ENCODE data around the gene PPP3CA. TPM values are rescaled to one million over a fixed set of nuclear protein-coding genes. Genes with fewer than 3 reads are reported as not detected.
A peak's percentile ranks its signal among the peaks of the same experiment; 100 is the strongest.

PPP3CA gene
- total RNA-seq, 2 experiments from 2014 or later = 12.9 to 13.8 TPM

GRCh38 chr4:101018836-101019235 lies 328.5 kb downstream of the PPP3CA start:
- TF ChIP-seq CTCF (IDR thresholded peaks at IDR 0.05) = no peak
- DNase-seq (peak in 3 of 14 experiments; percentile 39 to 68 (median 51)), ATAC-seq (ENCODE audit: poor library complexity) (no peak)
- H3K36me3 ChIP-seq (ENCODE audit: insufficient read depth, low read length) = no peaks in the 10 kb centered on the region
- intact Hi-C loops (cut with DNase I, micrococcal nuclease) = no loop called here
- H3K4me3 ChIP-seq (ENCODE audit: low read length) = no peak overlapping the region
- H3K36me3 Mint-ChIP-seq (ENCODE audit: low read depth) = no peaks in the 10 kb centered on the region
- H3K4me3 Mint-ChIP-seq = no peak overlapping the region
- no peaks in the 10 kb centered on the region for H3K27me3 Mint-ChIP-seq
- H3K27me3 ChIP-seq (ENCODE audit: control insufficient read depth in 1 of 2, insufficient read depth in 2 of 2, low read length in 2 of 2) = no peaks in the 10 kb centered on the region
- H3K9me3 ChIP-seq (ENCODE audit: control insufficient read depth in 1 of 2, insufficient read depth in 1 of 2, low read length in 2 of 2) = no peaks in the 10 kb centered on the region
- ChIA-PET POLR2A (interaction anchor here (1.1 to 2.4 kb wide), 4 partner anchors 16 to 328 kb away, joined by 3 to 15 read pairs (median 4); partner anchors contain the start of gene PPP3CA), CTCF (no interaction called here)
- peaks cover 39% of the 10 kb centered on the region for H3K4me1 ChIP-seq (ENCODE audit: insufficient read depth, low read length)
- peaks cover 35% of the 10 kb centered on the region for H3K4me1 Mint-ChIP-seq (ENCODE audit: low read depth)
- peak overlapping the region; percentile 76 for H3K27ac Mint-ChIP-seq
- no peaks in the 10 kb centered on the region for H3K9me3 Mint-ChIP-seq
- H3K27ac ChIP-seq (ENCODE audit: low read depth in 1 of 2, low read length in 2 of 2) = peak overlapping the region in 1 of 2 donors; percentile 22

- no peaks in the 10 kb centered on the region for H3K9me3 ChIP-seq (ENCODE audit: control insufficient read depth in 1 of 2, insufficient read depth in 1 of 2, low read length in 2 of 2)
- Mint-ChIP-seq H3K27me3 (no peaks in the 10 kb centered on the region), H3K9me3 (no peaks in the 10 kb centered on the region), H3K36me3 (ENCODE audit: low read depth) (no peaks in the 10 kb centered on the region), H3K4me3 (no peak overlapping the region), H3K27ac (no peak overlapping the region), H3K4me1 (ENCODE audit: low read depth) (peaks cover 16% of the 10 kb centered on the region)
- H3K27ac ChIP-seq (ENCODE audit: low read depth in 1 of 2, low read length in 2 of 2) = no peak overlapping the region
- no peak overlapping the region for H3K4me3 ChIP-seq (ENCODE audit: low read length)
- H3K27me3 ChIP-seq (ENCODE audit: control insufficient read depth in 1 of 2, insufficient read depth in 2 of 2, low read length in 2 of 2) = no peaks in the 10 kb centered on the region
- no peak for ATAC-seq (ENCODE audit: poor library complexity)
- ChIA-PET POLR2A (no interaction called here), CTCF (no interaction called here)
- H3K4me1 ChIP-seq (ENCODE audit: insufficient read depth, low read length) = peaks cover 26% of the 10 kb centered on the region
- no peaks in the 10 kb centered on the region for H3K36me3 ChIP-seq (ENCODE audit: insufficient read depth, low read length)
- DNase-seq = no peak
- no peak for TF ChIP-seq CTCF (IDR thresholded peaks at IDR 0.05)
- intact Hi-C loops (cut with DNase I, micrococcal nuclease) = no loop called here
Observed at GRCh38 chr4:101014417-101014816, 332.9 kb downstream of the PPP3CA start.

GRCh38 chr4:101010987-101011386 lies 336.3 kb downstream of the PPP3CA start:
- H3K27ac Mint-ChIP-seq = no peak overlapping the region
- H3K36me3 Mint-ChIP-seq (ENCODE audit: low read depth) = no peaks in the 10 kb centered on the region
- no peaks in the 10 kb centered on the region for H3K27me3 Mint-ChIP-seq
- no peak for TF ChIP-seq CTCF (IDR thresholded peaks at IDR 0.05)
- ChIA-PET POLR2A (no interaction called here), CTCF (interaction anchor here (0.8 kb wide), 1 partner anchor 201 kb away, joined by 3 read pairs; no protein-coding TSS in a partner anchor)
- peaks cover under 1% of the 10 kb centered on the region for H3K4me1 Mint-ChIP-seq (ENCODE audit: low read depth)
- Histone ChIP-seq H3K9me3 (ENCODE audit: control insufficient read depth in 1 of 2, insufficient read depth in 1 of 2, low read length in 2 of 2) (peaks cover 0 to 1% of the 10 kb centered on the region in 2 experiments), H3K27ac (ENCODE audit: low read depth in 1 of 2, low read length in 2 of 2) (no peak overlapping the region), H3K4me3 (ENCODE audit: low read length) (no peak overlapping the region), H3K36me3 (ENCODE audit: insufficient read depth, low read length) (no peaks in the 10 kb centered on the region), H3K4me1 (ENCODE audit: insufficient read depth, low read length) (peaks cover 9% of the 10 kb centered on the region), H3K27me3 (ENCODE audit: control insufficient read depth in 1 of 2, insufficient read depth in 2 of 2, low read length in 2 of 2) (no peaks in the 10 kb centered on the region)
- ATAC-seq (ENCODE audit: poor library complexity) = no peak
- no peak overlapping the region for H3K4me3 Mint-ChIP-seq
- no peaks in the 10 kb centered on the region for H3K9me3 Mint-ChIP-seq
- intact Hi-C loops (cut with DNase I, micrococcal nuclease) = no loop called here
- DNase-seq = no peak

All from CD4-positive, alpha-beta T cell (primary cell).